Heart left ventricle (tissue), 16 donors: Measurements from ENCODE around the gene TMEM72. TPM values are rescaled to one million over a fixed set of nuclear protein-coding genes. Genes with fewer than 3 reads are reported as not detected.

ENCODE experiments used
- ATAC-seq, 4 donors: fragments of 200-7000 bp; cut with Tn5 transposase; one replicate each; pipeline ENCODE4 v1.9.1; 2020 to 2022; ENCODE audit warnings: moderate library complexity in 4 of 4, mild to moderate bottlenecking in 3 of 4, moderate number of reproducible peaks in 1 of 4
- DNase-seq, 5 donors: peaks; one replicate each; pipeline ENCODE4 v3.0.0-alpha.2; 2020
- H3K27ac ChIP-seq, 12 donors: fragments of 200-600 bp; sonication (generic) in 4 of 12; one replicate each; pipeline versions ENCODE4 v1.5.0 to v1.8.0; 2016 to 2022; ENCODE audit warnings: mild to moderate bottlenecking in 2 of 12
- H3K27me3 ChIP-seq, 9 donors: fragments of 200-600 bp; sonication (generic) in 2 of 9; one replicate each; pipeline versions ENCODE4 v1.5.1 to v1.8.0; 2016 to 2022; ENCODE audit warnings: mild to moderate bottlenecking in 3 of 9
- H3K36me3 ChIP-seq, 9 donors: fragments of 200-600 bp; sonication (generic) in 2 of 9; one replicate each; pipeline versions ENCODE4 v1.5.0 to v1.8.0; 2018 to 2022; ENCODE audit warnings: mild to moderate bottlenecking in 2 of 9
- H3K4me1 ChIP-seq, 12 donors: fragments of 200-600 bp; sonication (generic) in 4 of 12; one replicate each; pipeline versions ENCODE4 v1.5.0 to v1.8.0; 2016 to 2022; ENCODE audit warnings: mild to moderate bottlenecking in 3 of 12
- H3K4me3 ChIP-seq, 12 donors: fragments of 200-600 bp; sonication (generic) in 4 of 12; one replicate each; pipeline versions ENCODE4 v1.5.0 to v1.8.0; 2017 to 2022; ENCODE audit warnings: mild to moderate bottlenecking in 9 of 12, moderate library complexity in 4 of 12
- H3K9me3 ChIP-seq, 12 donors: fragments of 200-600 bp; sonication (generic) in 4 of 12; one replicate each; pipeline versions ENCODE4 v1.5.0 to v1.8.0; 2016 to 2022; ENCODE audit warnings: mild to moderate bottlenecking in 1 of 12
- CTCF ChIP-seq, 12 donors: fragments of 200-600 bp; sonication (generic) in 4 of 12; IDR thresholded peaks; one replicate each; pipeline versions ENCODE4 v1.5.0 to v1.8.0; 2018 to 2022; ENCODE audit warnings: antibody characterized with exemption in 12 of 12, mild to moderate bottlenecking in 5 of 12
- POLR2A ChIP-seq, 2 donors: fragments of 450-650 bp; IDR thresholded peaks; one replicate each; pipeline ENCODE4 v1.6.1; 2017; ENCODE audit warnings: antibody characterized with exemption in 2 of 2, mild to moderate bottlenecking in 2 of 2, moderate library complexity in 2 of 2
- WGBS, 4 donors: extraction: QIAGEN DNeasy Blood & Tissue Kit in 2 of 4; methylation state at CpG; one replicate each; pipeline versions ENCODE4 v1.1.5 to v1.1.7; 2013 to 2018; 5-methylcytosine and 5-hydroxymethylcytosine counted together
- intact Hi-C, 10 donors: fragments of 100-400 bp; cut with DNase I; formaldehyde crosslinking; loops; one replicate each; pipeline versions ENCODE4 v1.11.1 to v1.14.2; 2022
- polyA plus RNA-seq, 2 donors: library from polyadenylated mRNA; stranded (reverse); fragments of 200-250 nt; gene quantifications; one replicate each; pipeline ENCODE4 v1.2.3, GENCODE V29; 2013
- total RNA-seq, 9 donors: library from RNA; depleted of rRNA in 2 of 9; stranded (reverse); fragments of >200 nt in 2 of 9; fragmentation: NEBNext Ultra II Directional in 3 of 9; extraction: Animal tissue kit (Norgen Biotek cat#: 25700) in 3 of 9; gene quantifications; one replicate each; pipeline versions ENCODE4 v1.1.0 to v1.2.4, GENCODE V29; 2016 to 2023
- donor health status: ischemic (EF 13 %, LVEDD 7.1; RV severe dilation, severe dysfunction).
- donor health status: healthy with polysubstance abuse.
- donor health status: DM: no; HTN: yes; CAD: no.
- donor health status: DM: no; HTN: no; CAD: no.
- donor health status: ischemic (EF 25% LVEDD 6.9; RV normal size, moderate dysfunction).
- donor health status: ischemic (EF 25% LVEDD 5.7; RV mildly dilated, moderate dysfunction).
- donor health status: healthy.
- donor health status: DM: yes; HTN: yes; CAD: no.
- donor health status: ischemic (EF 35%, LVEDD 5.7; RV mildly dilated, moderate dysfunction).
- donor health status: nonischemic (EF 11% LVEDD 7.7; RV severe dilation, severe dysfunction).
- donor health status: DM: yes; HTN: yes; CAD: no.
- donor health status: PGD.
- donor health status: ischemic (EF 29% LVEDD 5.4; RV normal size, mild dysfunction).
- donor health status: nonischemic (EF 23%, LVEDD 6.1; RV moderate dilation, normal function).

Gene TMEM72
- total and polyA plus RNA-seq, 11 donors, result 0.15 to 0.27 TPM; not detected in 9

GRCh38 chr10:44891721-44892120, 19.4 kb upstream of the TMEM72 start:
- intact Hi-C loops, result no loop called here
- ATAC-seq, result no peak
- DNase-seq, result no peak
- no peak for TF ChIP-seq CTCF (IDR thresholded peaks at IDR 0.05)
- no peak for TF ChIP-seq POLR2A (IDR thresholded peaks at IDR 0.05)
- 91 to 95% (median 94%) methylated on average over 1 of the region's 1 CpG for WGBS, 4 donors
- H3K27ac ChIP-seq, result no peak overlapping the region
- H3K4me3 ChIP-seq, result no peak overlapping the region
- no peaks in the 10 kb centered on the region for H3K27me3 ChIP-seq
- H3K36me3 ChIP-seq, result no peaks in the 10 kb centered on the region
- H3K9me3 ChIP-seq, result no peaks in the 10 kb centered on the region
- H3K4me1 ChIP-seq, result no peaks in the 10 kb centered on the region

GRCh38 chr10:44893604-44894468, 17.3 kb upstream of the TMEM72 start:
- intact Hi-C loops, result no loop called here
- H3K4me3 ChIP-seq, result no peak overlapping the region
- DNase-seq (no peak), ATAC-seq (no peak)
- H3K9me3 ChIP-seq, result peaks cover 0 to 6% (median 0%) of the 10 kb centered on the region in 12 donors
- no peaks in the 10 kb centered on the region for H3K36me3 ChIP-seq
- no peaks in the 10 kb centered on the region for H3K27me3 ChIP-seq
- no peak overlapping the region for H3K27ac ChIP-seq
- 91 to 92% (median 92%) methylated on average over 5 of the region's 5 CpGs for WGBS, 4 donors
- H3K4me1 ChIP-seq, result no peaks in the 10 kb centered on the region
- TF ChIP-seq CTCF (IDR thresholded peaks at IDR 0.05) (no peak), POLR2A (IDR thresholded peaks at IDR 0.05) (no peak)

GRCh38 chr10:44894691-44895090, 16.4 kb upstream of the TMEM72 start:
- DNase-seq, result no peak
- H3K36me3 ChIP-seq, result no peaks in the 10 kb centered on the region
- ATAC-seq, result no peak
- no peak overlapping the region for H3K27ac ChIP-seq
- no peaks in the 10 kb centered on the region for H3K27me3 ChIP-seq
- intact Hi-C loops, result no loop called here
- H3K9me3 ChIP-seq, result peaks cover 0 to 6% (median 0%) of the 10 kb centered on the region in 12 donors
- H3K4me3 ChIP-seq, result no peak overlapping the region
- 82 to 93% (median 89%) methylated on average over 4 of the region's 4 CpGs for WGBS, 4 donors
- H3K4me1 ChIP-seq, result no peaks in the 10 kb centered on the region
- TF ChIP-seq POLR2A (IDR thresholded peaks at IDR 0.05) (no peak), CTCF (IDR thresholded peaks at IDR 0.05) (no peak)

GRCh38 chr10:44895280-44895679, 15.9 kb upstream of the TMEM72 start:
- ATAC-seq (no peak), DNase-seq (no peak)
- Histone ChIP-seq H3K36me3 (no peaks in the 10 kb centered on the region), H3K27me3 (no peaks in the 10 kb centered on the region), H3K27ac (no peak overlapping the region), H3K4me1 (no peaks in the 10 kb centered on the region), H3K9me3 (peaks cover 0 to 6% (median 0%) of the 10 kb centered on the region in 12 donors), H3K4me3 (no peak overlapping the region)
- intact Hi-C loops, result no loop called here
- no peak for TF ChIP-seq CTCF (IDR thresholded peaks at IDR 0.05)
- TF ChIP-seq POLR2A (IDR thresholded peaks at IDR 0.05), result no peak
- WGBS, 4 donors, result 86 to 91% (median 87%) methylated on average over 5 of the region's 5 CpGs
